Measurements from ENCODE around the gene GFRA1. TPM values are rescaled to one million over a fixed set of nuclear protein-coding genes. Genes with fewer than 3 reads are reported as not detected.

GFRA1 gene
- total RNA-seq, 1 donor from 2014 or later = 44.1 TPM

DNA sequence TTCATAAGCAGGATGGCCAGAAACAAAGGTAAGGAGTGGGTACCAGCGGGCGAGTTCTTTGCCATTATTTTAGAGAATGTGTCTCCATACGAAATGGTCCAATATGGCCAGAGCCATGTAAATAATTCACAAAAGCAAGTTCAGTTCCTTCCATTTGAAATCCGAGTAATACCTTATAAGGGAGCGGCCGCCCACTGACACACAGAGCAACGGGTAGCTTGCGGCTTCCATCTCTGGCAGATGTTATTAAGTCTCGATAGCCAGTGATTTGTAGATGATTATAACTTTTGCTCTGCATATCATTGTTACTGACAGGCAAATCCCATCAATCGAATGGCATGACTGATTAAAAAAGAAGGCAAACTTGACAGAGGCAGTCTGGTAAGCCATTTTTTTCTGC is 63.2 kb downstream of the GFRA1 start:
- DNase-seq (ENCODE audit: extremely low spot score, unreplicated experiment) = no peak
- Mint-ChIP-seq H3K4me1 (ENCODE audit: unreplicated experiment) (peaks cover 32% of the 10 kb centered on the region), H3K27ac (ENCODE audit: unreplicated experiment) (no peak overlapping the region), H3K9me3 (ENCODE audit: unreplicated experiment) (no peaks in the 10 kb centered on the region), H3K4me3 (ENCODE audit: unreplicated experiment) (no peak overlapping the region), H3K36me3 (ENCODE audit: unreplicated experiment) (no peaks in the 10 kb centered on the region), H3K27me3 (ENCODE audit: unreplicated experiment) (no peaks in the 10 kb centered on the region)
- TF ChIP-seq, protein P1, sequence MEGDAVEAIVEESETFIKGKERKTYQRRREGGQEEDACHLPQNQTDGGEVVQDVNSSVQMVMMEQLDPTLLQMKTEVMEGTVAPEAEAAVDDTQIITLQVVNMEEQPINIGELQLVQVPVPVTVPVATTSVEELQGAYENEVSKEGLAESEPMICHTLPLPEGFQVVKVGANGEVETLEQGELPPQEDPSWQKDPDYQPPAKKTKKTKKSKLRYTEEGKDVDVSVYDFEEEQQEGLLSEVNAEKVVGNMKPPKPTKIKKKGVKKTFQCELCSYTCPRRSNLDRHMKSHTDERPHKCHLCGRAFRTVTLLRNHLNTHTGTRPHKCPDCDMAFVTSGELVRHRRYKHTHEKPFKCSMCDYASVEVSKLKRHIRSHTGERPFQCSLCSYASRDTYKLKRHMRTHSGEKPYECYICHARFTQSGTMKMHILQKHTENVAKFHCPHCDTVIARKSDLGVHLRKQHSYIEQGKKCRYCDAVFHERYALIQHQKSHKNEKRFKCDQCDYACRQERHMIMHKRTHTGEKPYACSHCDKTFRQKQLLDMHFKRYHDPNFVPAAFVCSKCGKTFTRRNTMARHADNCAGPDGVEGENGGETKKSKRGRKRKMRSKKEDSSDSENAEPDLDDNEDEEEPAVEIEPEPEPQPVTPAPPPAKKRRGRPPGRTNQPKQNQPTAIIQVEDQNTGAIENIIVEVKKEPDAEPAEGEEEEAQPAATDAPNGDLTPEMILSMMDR (IDR thresholded peaks at IDR 0.05) = no peak

DNA sequence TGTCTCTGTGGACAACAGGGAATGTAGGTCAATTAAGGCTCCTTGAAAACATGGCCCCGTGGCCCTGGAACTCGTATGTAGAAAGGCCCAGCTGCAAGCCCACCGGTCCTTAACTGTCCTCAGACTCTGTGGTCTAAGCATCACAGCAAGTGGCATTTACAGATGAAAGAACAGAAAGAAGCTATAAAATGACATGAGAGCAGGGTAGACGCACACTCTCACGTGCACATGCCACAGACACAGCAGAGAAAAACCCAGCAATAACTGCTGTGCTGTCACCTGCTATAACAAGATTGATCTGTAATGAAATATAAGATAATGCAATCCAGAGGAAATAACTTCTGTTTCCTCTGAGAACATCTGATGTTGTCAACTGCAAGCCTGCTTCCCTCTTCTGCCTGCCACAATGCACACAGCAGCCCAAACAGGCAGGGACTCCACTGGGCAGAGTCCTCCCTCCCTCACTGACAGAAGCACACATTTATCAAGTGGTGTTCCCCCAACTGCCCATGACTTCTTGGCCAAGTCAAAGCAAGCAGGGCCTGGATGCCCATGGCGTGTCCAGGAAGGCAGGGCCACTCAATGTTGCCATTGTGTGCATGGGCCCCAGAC is 63.9 kb downstream of the GFRA1 start:
- H3K4me1 Mint-ChIP-seq (ENCODE audit: unreplicated experiment) = peaks cover 32% of the 10 kb centered on the region
- no peak overlapping the region for H3K4me3 Mint-ChIP-seq (ENCODE audit: unreplicated experiment)
- no peaks in the 10 kb centered on the region for H3K36me3 Mint-ChIP-seq (ENCODE audit: unreplicated experiment)
- no peak overlapping the region for H3K27ac Mint-ChIP-seq (ENCODE audit: unreplicated experiment)
- no peaks in the 10 kb centered on the region for H3K9me3 Mint-ChIP-seq (ENCODE audit: unreplicated experiment)
- DNase-seq (ENCODE audit: extremely low spot score, unreplicated experiment) = no peak
- H3K27me3 Mint-ChIP-seq (ENCODE audit: unreplicated experiment) = no peaks in the 10 kb centered on the region
- TF ChIP-seq, protein P1 (IDR thresholded peaks at IDR 0.05) = no peak

DNA sequence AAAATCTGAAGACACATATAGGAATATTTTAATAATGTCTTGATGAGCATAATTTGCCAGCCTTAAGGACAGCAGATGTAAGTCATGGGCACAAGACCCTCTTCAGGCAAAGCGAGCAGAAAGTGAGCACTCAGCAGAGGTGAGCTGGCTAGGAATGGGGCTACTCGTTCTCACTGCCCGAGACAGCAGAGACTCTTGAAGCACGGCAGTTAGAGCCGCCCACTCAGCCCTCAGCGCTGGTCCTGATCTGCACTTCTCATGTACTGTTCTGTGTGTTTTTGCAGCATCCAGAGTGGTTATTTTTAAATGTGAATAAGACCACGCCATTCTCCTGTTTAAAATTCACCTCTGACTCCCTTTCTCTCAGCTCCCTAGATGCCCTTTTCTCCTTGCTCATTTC is 65.3 kb downstream of the GFRA1 start:
- DNase-seq (ENCODE audit: extremely low spot score, unreplicated experiment) = no peak
- H3K27ac Mint-ChIP-seq (ENCODE audit: unreplicated experiment) = no peak overlapping the region
- H3K9me3 Mint-ChIP-seq (ENCODE audit: unreplicated experiment) = no peaks in the 10 kb centered on the region

DNA sequence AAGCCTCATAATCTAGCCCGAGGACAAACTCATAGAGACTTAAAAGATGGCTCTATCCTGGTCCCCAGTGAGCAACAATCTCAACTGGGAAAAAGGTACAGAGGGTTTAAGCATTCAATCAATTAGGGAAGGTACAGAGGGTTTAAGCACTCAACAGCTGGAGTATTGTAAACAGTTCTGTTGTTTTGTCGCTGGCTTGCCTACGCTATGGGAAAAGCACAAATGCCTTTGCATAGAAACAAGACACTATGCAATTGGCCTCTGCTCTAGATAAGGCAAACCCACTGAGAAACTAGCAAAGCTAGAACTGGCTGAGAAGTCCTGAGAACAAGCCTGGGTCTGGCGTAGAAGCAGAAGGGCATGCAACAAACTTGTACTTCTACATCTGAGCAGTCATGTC is 69.3 kb downstream of the GFRA1 start:
- Mint-ChIP-seq H3K4me3 (ENCODE audit: unreplicated experiment) (no peak overlapping the region), H3K9me3 (ENCODE audit: unreplicated experiment) (peaks cover 9% of the 10 kb centered on the region), H3K27ac (ENCODE audit: unreplicated experiment) (no peak overlapping the region), H3K27me3 (ENCODE audit: unreplicated experiment) (no peaks in the 10 kb centered on the region), H3K36me3 (ENCODE audit: unreplicated experiment) (no peaks in the 10 kb centered on the region), H3K4me1 (ENCODE audit: unreplicated experiment) (peaks cover 2% of the 10 kb centered on the region)
- TF ChIP-seq, protein P1 (IDR thresholded peaks at IDR 0.05) = no peak
- no peak for DNase-seq (ENCODE audit: extremely low spot score, unreplicated experiment)

More for the DNA sequence above, 65.3 kb downstream of the GFRA1 start:
- peaks cover 24% of the 10 kb centered on the region for H3K4me1 Mint-ChIP-seq (ENCODE audit: unreplicated experiment)
- no peak overlapping the region for H3K4me3 Mint-ChIP-seq (ENCODE audit: unreplicated experiment)
- no peaks in the 10 kb centered on the region for H3K36me3 Mint-ChIP-seq (ENCODE audit: unreplicated experiment)
- H3K27me3 Mint-ChIP-seq (ENCODE audit: unreplicated experiment) = no peaks in the 10 kb centered on the region
- TF ChIP-seq, protein P1 (IDR thresholded peaks at IDR 0.05) = no peak

DNA sequence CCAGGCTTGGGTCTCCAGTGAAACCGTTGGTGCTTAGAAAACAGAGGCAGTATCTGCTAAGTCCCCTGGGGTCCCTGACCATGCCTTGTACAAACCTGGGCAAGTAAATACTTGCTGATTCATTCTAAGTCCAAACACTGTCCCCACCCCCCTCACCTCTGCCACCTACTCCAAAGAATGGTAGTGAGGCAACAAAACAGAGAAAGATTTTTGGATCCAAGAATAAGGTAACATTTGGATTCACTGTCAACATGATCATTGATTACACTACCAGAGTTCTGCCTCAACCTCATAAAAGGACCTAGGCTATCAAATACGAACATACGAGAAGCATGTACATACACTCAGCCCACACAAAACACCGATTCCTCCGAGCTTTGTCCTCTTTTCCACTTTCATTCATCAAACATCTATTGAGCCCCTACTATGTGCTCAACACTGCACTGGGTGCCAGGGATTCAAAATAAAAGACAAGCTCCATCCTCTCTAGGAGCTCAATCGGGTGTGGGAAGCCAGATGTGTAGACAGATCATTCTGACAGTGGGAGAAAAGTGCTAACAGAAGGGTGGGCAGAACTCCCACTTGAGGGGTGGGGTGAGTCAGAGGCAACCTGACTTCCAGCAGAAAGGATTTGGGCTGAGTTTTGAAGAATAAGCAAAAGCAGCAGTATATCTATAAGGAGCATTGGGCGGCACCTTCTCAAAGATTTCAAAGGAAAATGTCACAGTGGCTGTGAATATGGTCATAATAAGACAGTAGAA is 71.2 kb downstream of the GFRA1 start:
- Mint-ChIP-seq H3K9me3 (ENCODE audit: unreplicated experiment) (peaks cover 9% of the 10 kb centered on the region), H3K4me1 (ENCODE audit: unreplicated experiment) (peaks cover 2% of the 10 kb centered on the region), H3K27ac (ENCODE audit: unreplicated experiment) (no peak overlapping the region), H3K36me3 (ENCODE audit: unreplicated experiment) (no peaks in the 10 kb centered on the region), H3K27me3 (ENCODE audit: unreplicated experiment) (no peaks in the 10 kb centered on the region), H3K4me3 (ENCODE audit: unreplicated experiment) (no peak overlapping the region)
- DNase-seq (ENCODE audit: extremely low spot score, unreplicated experiment) = no peak
- TF ChIP-seq, protein P1 (IDR thresholded peaks at IDR 0.05) = no peak

Measured in osteocyte (in vitro differentiated cells).